ENCODE data around the gene IDH3A. TPM values are rescaled to one million over a fixed set of nuclear protein-coding genes. Genes with fewer than 3 reads are reported as not detected.

The IDH3A gene
- total RNA-seq, 2 experiments from 2014 or later, result 47.5 to 47.6 TPM

DNA sequence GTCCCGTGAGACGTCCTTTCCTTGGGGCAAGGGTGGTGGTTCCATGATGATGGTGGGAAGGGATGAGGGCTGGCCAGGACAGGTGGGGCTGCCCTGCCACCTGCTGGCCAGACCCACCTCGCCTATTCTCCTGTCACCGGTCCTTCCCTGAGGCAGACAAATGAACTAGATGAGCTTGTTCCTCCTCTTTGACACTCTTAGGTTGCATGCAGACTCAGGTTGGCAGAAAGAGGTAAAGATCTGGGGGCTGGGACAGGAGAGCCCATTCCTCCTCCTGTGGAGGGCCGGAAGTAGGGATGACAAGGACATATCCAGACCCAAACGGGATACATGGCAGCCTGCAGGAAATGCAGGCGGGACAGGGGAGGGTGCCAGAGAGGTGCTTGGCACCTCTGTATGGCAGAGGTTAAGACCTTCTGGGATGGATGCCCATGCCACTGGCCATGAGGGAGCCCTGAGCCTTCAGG is 46.6 kb downstream of the IDH3A start:
- no peaks in the 10 kb centered on the region for H3K9me3 Mint-ChIP-seq
- H3K4me1 ChIP-seq (ENCODE audit: insufficient read depth, low read length), result peaks cover 4% of the 10 kb centered on the region

DNA sequence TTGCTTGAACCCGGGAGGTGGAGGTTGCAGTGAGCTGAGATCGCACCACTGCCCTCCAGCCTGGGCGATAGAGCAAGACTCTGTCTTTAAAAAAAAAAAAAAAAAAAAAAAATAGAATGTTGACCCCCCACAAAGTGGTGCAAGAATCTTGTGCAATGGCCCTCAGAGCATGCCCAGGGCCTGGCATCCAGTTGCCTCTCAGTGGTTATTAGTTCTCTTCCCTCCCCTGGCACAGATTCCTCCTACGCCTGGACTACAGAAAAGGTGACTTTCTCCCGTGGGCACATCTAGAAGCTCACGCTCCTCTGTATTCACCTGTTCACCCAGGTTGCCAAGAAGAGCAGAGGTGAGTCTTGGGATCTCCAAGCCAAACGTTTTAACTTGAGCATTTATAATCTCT is 48.5 kb downstream of the IDH3A start:
- ATAC-seq (ENCODE audit: poor library complexity) (no peak), DNase-seq (no peak)
- Histone ChIP-seq H3K4me3 (ENCODE audit: low read length) (no peak overlapping the region), H3K27ac (ENCODE audit: low read depth in 1 of 2, low read length in 2 of 2) (no peak overlapping the region), H3K27me3 (ENCODE audit: control insufficient read depth in 1 of 2, insufficient read depth in 2 of 2, low read length in 2 of 2) (no peaks in the 10 kb centered on the region), H3K36me3 (ENCODE audit: insufficient read depth, low read length) (no peaks in the 10 kb centered on the region), H3K9me3 (ENCODE audit: control insufficient read depth in 1 of 2, insufficient read depth in 1 of 2, low read length in 2 of 2) (no peaks in the 10 kb centered on the region), H3K4me1 (ENCODE audit: insufficient read depth, low read length) (peaks cover 4% of the 10 kb centered on the region)
- POLR2A ChIA-PET, result no interaction called here
- no peak overlapping the region for H3K4me3 Mint-ChIP-seq
- no peaks in the 10 kb centered on the region for H3K27me3 Mint-ChIP-seq
- intact Hi-C loops (cut with DNase I, micrococcal nuclease), result no loop called here
- no peaks in the 10 kb centered on the region for H3K4me1 Mint-ChIP-seq (ENCODE audit: low read depth)
- H3K9me3 Mint-ChIP-seq, result no peaks in the 10 kb centered on the region
- TF ChIP-seq, protein P1, sequence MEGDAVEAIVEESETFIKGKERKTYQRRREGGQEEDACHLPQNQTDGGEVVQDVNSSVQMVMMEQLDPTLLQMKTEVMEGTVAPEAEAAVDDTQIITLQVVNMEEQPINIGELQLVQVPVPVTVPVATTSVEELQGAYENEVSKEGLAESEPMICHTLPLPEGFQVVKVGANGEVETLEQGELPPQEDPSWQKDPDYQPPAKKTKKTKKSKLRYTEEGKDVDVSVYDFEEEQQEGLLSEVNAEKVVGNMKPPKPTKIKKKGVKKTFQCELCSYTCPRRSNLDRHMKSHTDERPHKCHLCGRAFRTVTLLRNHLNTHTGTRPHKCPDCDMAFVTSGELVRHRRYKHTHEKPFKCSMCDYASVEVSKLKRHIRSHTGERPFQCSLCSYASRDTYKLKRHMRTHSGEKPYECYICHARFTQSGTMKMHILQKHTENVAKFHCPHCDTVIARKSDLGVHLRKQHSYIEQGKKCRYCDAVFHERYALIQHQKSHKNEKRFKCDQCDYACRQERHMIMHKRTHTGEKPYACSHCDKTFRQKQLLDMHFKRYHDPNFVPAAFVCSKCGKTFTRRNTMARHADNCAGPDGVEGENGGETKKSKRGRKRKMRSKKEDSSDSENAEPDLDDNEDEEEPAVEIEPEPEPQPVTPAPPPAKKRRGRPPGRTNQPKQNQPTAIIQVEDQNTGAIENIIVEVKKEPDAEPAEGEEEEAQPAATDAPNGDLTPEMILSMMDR (IDR thresholded peaks at IDR 0.05), result no peak
- no peaks in the 10 kb centered on the region for H3K36me3 Mint-ChIP-seq (ENCODE audit: low read depth)
- H3K27ac Mint-ChIP-seq, result no peak overlapping the region
- CTCF ChIA-PET, result interaction anchor here (4.2 kb wide), 1 partner anchor 84 kb away, joined by 57 read pairs; no protein-coding TSS in a partner anchor

More for the DNA sequence above, 46.6 kb downstream of the IDH3A start:
- H3K27ac Mint-ChIP-seq, result no peak overlapping the region
- Histone ChIP-seq H3K9me3 (ENCODE audit: control insufficient read depth in 1 of 2, insufficient read depth in 1 of 2, low read length in 2 of 2) (no peaks in the 10 kb centered on the region), H3K36me3 (ENCODE audit: insufficient read depth, low read length) (no peaks in the 10 kb centered on the region), H3K4me3 (ENCODE audit: low read length) (no peak overlapping the region), H3K27me3 (ENCODE audit: control insufficient read depth in 1 of 2, insufficient read depth in 2 of 2, low read length in 2 of 2) (no peaks in the 10 kb centered on the region), H3K27ac (ENCODE audit: low read depth in 1 of 2, low read length in 2 of 2) (no peak overlapping the region)
- no peaks in the 10 kb centered on the region for H3K36me3 Mint-ChIP-seq (ENCODE audit: low read depth)
- ATAC-seq (ENCODE audit: poor library complexity) (peak; percentile 86), DNase-seq (peak; percentile 17 to 75 (median 39))
- H3K4me3 Mint-ChIP-seq, result no peak overlapping the region
- no peaks in the 10 kb centered on the region for H3K4me1 Mint-ChIP-seq (ENCODE audit: low read depth)
- intact Hi-C loops (cut with DNase I, micrococcal nuclease), result loop anchor here (1.0 to 2.0 kb wide), 5 partner anchors 46 to 237 kb away; partner anchors contain the start of gene CIB2 (in 2 of the 2)
- no peaks in the 10 kb centered on the region for H3K27me3 Mint-ChIP-seq
- POLR2A ChIA-PET, result interaction anchor here (1.2 to 2.0 kb wide), 2 partner anchors 64 to 65 kb away, joined by 4 read pairs; no protein-coding TSS in a partner anchor
- CTCF ChIA-PET, result interaction anchor here (0.6 to 4.2 kb wide), 14 partner anchors 9 to 87 kb away, joined by 3 to 57 read pairs (median 5); partner anchors contain the start of gene CIB2
- TF ChIP-seq, protein P1 (IDR thresholded peaks at IDR 0.05), result peak; percentile 81

DNA sequence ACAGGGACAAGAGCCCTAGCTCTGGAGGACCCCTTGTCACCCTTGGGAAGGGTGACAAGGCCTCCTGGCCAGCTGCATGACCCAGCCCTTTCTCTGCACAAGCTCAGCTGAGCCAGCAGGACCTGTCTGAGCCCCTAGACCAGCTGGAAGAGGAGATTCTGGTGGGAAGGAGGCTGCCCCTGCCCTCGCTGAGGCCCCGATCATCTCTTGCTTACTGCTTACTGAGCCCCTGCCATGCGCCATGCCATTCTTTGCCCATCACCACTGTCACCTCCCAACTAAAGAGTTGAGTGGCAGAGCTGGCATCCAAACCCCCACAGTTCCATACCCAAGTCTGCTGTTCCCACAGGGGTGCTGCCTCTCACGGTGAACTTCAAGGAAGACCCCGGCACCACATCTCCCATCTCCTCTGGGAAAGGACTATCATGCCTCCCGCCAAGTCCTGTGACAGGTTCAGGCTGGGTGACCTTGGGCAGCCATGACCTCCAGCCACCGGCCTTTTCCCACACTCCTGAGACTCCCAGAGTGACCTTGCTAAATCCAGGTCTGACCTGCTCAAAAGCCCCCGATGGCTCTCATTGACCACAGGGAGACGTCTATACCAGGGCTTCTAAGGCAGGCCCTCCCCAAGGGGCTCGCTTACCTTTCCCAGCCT is 51.2 kb downstream of the IDH3A start:
- ATAC-seq (ENCODE audit: poor library complexity), result no peak
- H3K27ac Mint-ChIP-seq, result no peak overlapping the region
- no peak overlapping the region for H3K27ac ChIP-seq (ENCODE audit: low read depth in 1 of 2, low read length in 2 of 2)
- H3K4me3 ChIP-seq (ENCODE audit: low read length), result no peak overlapping the region
- no peaks in the 10 kb centered on the region for H3K27me3 ChIP-seq (ENCODE audit: control insufficient read depth in 1 of 2, insufficient read depth in 2 of 2, low read length in 2 of 2)
- H3K9me3 ChIP-seq (ENCODE audit: control insufficient read depth in 1 of 2, insufficient read depth in 1 of 2, low read length in 2 of 2), result no peaks in the 10 kb centered on the region
- no peaks in the 10 kb centered on the region for H3K36me3 ChIP-seq (ENCODE audit: insufficient read depth, low read length)
- H3K27me3 Mint-ChIP-seq, result no peaks in the 10 kb centered on the region
- no peaks in the 10 kb centered on the region for H3K4me1 Mint-ChIP-seq (ENCODE audit: low read depth)
- TF ChIP-seq, protein P1 (IDR thresholded peaks at IDR 0.05), result no peak
- POLR2A ChIA-PET, result no interaction called here
- intact Hi-C loops (cut with DNase I, micrococcal nuclease), result no loop called here
- peaks cover 4% of the 10 kb centered on the region for H3K4me1 ChIP-seq (ENCODE audit: insufficient read depth, low read length)
- H3K36me3 Mint-ChIP-seq (ENCODE audit: low read depth), result no peaks in the 10 kb centered on the region
- no peaks in the 10 kb centered on the region for H3K9me3 Mint-ChIP-seq
- CTCF ChIA-PET, result interaction anchor here (1.1 kb wide), 1 partner anchor 87 kb away, joined by 3 read pairs; no protein-coding TSS in a partner anchor
- H3K4me3 Mint-ChIP-seq, result no peak overlapping the region
- DNase-seq, result no peak

Measured in CD4-positive, alpha-beta T cell (primary cell).